Non-pigmented ciliary epithelial cell (primary cell): Measurements from ENCODE around the gene ELL2.

Experiments used
- DNase-seq: peaks from one replicate; pipeline ENCODE4 v3.0.0-alpha.2; 2010; ENCODE audit warnings: low read depth

The ELL2 gene

DNA sequence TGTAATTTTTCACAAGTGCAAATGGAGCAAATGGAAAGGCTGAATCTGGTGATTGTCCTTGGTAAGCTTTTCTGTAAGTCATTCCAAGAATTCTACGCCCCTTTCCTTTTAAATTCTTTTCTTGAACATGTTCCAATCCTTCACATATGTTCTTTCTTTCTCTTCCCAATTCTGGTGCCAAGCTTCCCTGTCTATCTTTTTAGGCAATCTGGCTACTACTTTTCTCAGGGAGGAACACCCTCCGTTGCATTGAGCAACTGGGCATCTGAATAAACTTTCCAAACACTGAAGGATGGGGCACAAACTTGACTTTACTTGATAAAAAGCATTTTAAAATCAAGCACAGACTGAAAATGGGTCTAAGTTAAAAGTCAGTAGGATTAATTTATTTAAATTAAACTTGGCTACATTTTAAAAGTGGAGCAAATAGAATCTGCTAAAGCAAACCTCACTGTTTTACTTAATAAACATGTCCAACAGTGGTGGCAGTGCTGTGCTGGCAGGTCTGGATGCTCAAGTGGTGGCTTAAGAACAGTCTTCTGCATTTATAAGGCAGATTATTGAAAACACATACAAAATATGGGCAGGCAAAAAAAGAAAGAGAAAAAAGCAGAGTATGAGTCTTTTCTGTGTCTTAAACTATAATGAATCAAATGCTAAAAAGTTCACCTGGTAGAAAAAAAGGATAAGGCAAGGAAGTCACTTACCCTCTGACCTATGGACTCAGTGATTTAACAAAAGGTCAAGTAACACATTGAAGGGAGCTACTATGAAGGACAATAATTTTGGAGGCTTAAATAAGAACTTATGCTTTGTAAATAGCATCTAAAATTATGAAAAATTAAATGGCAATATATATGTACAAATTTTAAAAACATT lies 5.4 kb downstream of the ELL2 start:
- DNase-seq, result no peak

DNA sequence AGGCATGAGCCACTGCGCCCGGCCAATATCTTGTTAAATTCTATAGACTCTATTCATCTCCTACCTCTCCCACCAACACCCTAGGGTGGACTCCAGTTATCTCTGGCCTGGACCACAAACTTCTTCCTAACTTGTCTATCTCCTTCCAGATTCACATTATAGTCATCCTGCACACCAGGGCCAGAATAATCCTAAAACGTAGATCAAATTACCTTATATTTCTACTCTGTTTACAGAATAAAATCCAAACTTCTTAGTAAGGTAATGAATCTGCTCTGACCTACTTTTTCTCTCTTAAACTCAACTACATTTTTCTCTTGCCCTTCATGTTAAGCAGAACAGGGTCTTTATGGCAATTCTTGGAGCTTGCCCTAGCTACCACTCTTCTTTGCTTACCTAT lies 6.9 kb downstream of the ELL2 start:
- DNase-seq, result no peak

DNA sequence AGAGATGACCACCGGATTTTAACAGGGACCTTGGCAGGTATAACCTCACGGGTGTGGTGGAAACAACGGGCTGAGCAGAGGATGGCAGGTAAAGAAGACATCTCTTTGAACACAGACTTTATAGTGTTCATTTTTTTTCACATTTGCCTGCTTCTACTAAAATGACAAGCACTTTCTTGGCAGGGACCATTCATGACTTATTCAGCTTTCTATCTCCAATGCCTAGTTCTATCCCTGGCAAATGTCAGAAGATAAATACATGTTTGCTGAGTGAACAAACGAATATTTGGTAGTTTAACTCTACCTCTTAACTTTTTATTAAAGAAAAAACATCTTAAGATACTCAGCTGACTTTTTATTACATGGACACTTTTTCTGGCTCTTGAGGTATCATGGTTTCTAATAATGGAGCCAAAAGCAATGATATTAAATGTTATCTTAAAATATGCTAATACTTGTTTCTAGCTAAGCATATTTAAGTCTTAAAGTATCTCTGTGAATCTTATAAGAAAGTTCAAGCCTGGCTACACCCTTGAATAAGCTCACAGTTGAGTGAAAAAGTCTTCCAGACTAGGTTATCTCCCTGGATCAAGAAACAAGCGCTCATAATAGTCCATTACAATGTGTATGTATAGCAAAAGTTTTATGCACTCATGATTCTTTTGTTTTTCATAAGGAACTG lies 8.5 kb downstream of the ELL2 start:
- no peak for DNase-seq

DNA sequence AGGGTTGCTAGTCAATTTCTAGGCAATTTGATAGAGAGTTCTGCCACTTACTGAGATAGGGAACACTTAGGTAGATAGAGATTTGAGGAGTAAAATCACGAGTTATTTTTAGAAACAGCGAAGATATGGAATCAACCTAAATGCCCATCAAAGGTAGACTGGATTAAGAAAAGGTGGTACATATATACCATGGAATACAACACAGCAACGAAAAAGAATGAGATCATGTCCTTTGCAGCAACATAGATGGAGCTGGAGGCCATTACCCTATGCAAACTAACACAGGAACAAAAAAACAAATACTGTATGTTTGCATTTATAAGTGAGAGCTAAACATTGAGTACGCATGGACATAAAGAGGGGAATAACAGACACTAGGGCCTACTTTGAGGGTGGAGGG lies 9.7 kb downstream of the ELL2 start:
- DNase-seq, result no peak

DNA sequence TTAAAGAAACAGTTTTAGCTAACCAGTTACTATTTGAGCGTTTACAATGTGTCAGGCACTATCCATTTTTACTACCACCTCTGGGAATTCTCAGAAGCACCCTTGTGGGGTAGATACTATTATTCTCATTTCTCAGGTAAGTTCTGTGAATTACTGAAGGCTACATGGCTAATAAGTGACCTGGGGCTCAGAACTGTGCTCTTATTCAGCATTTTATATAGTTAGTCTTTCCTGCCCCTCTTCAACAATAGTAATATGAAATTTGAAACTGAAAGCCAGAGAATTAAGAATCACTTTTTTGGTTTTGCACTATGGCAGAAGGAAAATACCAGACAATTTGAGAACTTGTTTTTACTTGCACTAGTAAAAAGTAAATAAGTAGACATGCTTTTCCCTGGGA lies 11.8 kb downstream of the ELL2 start:
- no peak for DNase-seq

DNA sequence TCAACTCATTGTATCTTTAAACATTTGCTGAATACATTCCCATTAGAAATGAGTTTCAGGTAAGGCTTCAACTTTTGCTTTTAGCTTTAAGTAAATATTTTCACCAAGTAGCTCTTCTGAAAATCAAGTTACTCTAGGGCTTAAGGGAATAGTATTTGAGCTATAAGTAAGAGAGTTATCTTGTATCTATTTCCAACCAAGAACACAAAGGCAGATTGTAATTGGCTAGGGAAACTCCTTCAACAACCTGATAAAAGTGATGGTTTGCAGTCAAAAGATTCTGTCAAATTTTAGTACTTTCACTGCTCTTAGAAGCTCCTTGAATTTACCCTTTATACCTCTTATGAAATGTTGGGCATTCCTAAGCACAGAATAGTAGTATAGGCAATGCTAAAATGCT lies 13.0 kb downstream of the ELL2 start:
- no peak for DNase-seq

DNA sequence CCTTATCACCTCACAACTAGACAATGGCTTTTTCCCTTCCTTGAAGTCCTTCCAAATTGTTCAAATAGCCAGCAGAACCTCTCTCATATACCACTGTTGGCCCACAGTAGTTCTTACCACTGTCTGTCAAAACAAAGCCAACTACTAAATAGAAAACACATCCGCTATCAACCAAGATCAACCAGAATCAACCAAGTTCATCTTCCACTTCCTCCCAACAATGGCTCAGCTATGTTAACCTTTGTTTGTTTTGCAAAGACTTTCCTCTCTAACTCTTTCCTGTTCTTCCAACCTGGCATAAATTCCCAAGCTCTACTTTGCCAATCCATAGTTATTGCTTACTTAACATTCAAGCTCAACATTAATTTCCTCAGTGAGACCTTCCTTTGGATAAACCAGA lies 15.2 kb downstream of the ELL2 start:
- no peak for DNase-seq

DNA sequence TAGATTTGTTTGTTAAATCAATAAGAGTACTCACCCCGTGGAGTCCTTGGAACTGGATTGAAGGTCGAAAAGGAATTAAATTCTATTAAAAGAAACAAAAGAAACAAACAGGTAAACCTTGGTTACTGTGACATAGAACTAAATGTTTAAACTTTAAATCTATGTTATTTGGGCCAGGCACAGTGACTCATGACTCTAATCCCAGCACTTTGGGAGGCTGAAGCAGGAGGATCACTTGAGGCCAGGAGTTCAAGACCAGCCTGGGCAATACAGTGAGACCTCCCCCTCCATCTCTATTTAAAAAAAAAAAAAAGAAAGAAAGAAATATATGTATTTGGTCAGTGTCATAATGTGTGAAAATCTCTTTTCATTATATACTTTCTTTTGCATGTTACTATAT lies 18.7 kb downstream of the ELL2 start:
- DNase-seq, result no peak

DNA sequence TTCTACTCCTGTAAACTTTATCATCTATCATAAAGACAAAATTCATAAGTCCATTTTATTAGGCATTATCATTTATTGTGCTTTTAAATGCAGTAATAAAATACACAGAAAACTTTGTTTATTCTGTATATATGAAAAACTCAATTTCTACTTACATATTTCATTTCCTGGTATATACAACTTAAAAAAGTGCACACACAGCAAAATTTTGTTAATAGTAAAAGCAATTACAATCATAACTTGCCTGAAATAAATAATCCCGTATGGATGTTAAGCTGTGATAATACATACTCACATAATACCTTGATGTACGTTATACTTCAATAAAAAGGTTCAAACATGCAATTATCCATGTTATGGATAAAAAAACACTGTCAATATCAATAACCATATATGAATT lies 19.2 kb downstream of the ELL2 start:
- DNase-seq, result no peak

DNA sequence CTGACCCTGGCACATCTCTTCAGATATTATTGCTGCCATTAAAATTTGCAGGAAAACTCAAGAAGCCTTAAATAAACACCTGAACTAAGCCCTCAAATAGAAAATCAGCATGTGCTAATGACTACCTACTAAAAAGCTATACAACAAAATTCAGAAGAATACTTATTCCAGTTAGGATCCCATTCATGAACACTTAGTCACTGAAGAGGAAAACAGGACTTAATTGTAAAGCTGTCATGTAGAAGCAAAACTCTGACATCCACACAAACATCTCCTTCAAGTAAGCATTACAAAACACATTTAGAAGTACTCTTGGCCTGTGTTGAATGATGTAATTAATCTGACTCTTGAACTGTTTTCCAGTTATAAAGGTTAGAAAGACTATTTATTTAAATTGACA lies 19.9 kb downstream of the ELL2 start:
- no peak for DNase-seq

DNA sequence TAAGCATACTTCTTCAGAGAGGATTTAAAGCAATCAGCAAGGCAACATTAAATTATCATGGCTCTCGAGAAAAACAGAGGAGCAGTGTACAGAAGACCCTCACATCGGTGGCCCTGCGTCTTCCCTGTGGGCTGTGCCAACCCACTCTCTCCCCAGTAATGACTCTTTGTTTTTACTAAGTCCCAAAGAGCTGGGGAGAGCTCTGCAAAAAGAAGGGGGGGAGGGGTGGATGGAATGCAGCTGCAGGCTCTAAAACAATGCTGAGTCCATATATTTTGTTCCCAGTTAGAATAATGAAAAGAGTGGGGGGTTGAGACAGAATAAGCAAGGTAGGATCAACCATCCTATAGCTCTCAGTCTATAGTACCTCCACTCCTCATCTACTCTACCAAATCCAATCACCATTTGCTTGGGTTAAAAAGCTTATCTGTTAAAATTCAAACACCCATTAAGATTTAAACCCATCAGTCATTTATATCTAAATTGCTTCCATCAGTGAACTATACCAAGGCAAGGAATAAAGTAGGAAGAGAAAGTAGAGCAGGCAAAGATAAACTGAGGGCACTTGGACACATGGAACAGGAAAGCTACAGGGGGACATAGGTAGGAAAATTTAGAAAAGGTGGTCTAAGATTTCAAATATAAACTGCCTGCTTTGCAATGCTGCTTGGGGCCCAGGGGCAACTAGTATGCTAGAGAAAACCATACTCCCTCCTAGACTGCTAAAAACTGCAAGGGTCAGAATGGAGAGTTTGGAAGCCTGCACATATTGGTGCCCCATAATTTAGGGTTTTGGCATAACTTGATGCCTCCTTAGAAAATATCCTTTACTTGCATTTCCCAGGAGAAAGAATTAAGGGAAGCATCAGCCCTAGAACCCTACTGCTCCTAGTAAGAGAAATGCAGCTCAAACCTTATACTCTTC lies 20.6 kb downstream of the ELL2 start:
- no peak for DNase-seq

DNA sequence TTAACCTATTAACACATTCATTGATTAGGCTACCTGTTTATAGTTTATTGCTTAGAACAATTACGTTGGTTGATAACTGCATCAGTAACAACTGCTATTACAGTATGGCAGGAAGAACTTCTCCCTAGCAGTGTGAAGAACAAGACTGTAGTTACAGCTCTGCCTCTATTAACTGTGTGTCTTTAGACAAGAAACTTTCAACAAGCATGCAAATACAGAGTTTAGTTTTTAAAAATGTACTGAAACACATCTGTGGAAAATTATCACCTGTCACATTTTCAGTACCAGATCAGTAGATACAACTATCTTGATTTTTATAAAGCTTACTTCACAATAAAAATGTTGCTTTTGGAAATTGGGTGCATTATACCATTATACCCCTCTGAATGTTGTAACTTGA lies 22.2 kb downstream of the ELL2 start:
- DNase-seq, result no peak

DNA sequence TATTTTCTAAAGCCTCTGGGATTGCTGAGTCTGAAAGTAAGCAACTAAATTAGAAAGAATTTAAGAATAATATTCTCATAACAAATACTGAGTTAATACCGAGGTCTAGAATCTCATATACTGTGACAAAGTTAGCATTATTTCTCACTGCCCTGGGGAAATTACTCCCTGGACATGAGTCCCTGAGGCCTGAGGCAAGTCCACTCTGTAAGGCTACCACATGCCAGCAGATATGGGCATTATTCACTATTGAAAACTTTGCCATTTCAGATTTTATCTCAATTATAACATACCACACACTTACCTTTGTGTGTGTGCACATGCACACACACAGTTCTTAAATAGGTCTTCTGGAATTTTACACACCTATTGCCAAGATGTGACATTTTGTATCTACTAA lies 22.9 kb downstream of the ELL2 start:
- DNase-seq, result no peak

DNA sequence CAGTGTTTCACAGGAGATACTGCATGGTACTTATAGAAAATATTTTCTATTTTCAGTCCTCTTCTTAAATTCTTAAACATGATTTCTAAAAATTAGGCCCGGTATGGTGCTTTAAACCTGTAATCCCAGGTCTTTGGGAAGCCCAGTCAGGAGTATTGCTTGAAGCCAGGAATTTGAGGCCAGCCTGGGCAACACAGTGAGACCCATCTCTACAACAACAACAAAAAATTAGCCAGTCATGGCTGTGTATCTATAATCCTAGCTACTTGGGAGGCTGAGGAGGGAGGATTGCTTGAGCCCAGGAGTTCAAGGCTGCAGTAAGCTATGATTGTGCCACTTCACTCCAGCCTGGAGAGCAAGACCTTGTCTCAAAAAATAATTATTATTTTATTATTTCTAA lies 23.3 kb downstream of the ELL2 start:
- DNase-seq, result no peak

DNA sequence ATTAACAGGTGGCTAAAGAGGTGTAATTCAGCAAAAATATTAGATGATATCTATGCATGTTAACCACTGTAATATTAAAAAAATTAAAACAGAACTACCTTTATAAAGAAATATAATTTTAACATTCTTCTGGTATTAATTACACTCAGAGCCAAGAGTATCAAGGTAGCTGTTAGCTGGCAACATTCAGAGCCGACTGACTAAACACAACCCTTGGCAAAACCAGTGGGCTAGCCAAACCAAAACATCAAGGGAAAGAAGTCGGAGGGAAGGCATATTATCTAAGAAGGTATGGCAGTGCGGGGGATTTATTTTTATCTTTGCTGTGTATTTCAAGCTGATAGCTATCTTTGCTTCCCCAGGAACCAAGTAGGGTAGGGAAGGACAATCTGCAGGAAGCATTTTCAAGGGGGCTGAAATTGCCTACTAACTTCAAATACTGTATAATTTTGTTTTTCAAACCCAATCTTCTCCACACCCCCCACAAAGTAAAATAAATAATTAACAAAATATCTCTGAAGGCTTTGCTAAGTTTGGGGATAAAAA lies 24.0 kb downstream of the ELL2 start:
- DNase-seq, result no peak

DNA sequence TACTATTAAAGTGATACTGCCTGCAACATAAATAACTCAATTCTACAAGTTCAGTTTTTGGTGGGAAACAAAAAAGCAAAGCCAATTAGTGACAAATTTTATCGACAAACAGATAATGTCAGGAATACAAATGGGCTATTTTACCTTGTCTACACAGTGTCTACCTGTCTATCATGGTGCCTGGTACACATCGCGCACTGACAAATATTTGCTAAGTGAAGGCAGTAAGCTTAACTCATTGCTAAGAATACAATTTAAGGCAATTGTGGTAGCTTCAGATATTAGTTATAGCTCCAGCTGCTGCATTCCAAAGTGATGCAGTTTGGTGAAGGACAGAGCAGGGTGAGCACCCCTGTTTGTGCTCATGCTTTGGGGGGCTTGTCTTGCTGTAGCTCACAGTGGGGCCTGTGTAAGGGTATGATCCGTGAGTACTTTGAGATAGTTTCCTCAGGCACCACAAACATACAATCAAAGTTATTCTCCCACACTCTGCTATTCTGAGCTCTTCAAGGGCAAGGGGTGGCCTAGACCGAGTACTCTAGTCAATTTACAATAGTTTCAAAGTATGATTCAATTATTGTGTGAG lies 24.7 kb downstream of the ELL2 start:
- DNase-seq, result no peak

DNA sequence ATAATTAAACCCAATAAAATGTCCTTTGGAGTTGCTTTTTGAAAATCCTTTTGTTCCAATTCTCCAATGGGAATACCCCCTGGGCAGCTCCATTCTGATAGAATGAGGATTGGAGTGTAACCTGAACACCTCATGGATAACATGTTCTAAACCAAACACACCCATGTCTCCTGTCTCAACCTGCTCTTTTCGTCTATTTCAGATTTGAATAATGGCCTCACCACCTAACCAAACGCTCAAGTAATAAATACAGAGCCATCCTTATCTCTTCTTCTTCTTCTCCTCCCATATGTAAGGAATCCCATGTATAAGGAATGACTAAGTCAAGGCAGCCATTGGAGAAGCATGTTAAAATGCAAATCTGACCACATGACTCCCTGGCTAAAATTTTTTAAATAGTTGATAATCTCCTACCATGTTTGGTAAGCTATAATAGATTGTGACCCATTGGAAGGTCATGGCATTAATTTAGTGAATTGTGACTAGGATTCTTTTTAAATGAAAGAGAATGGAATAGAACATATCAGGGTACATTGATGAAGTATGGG lies 26.0 kb downstream of the ELL2 start:
- no peak for DNase-seq

DNA sequence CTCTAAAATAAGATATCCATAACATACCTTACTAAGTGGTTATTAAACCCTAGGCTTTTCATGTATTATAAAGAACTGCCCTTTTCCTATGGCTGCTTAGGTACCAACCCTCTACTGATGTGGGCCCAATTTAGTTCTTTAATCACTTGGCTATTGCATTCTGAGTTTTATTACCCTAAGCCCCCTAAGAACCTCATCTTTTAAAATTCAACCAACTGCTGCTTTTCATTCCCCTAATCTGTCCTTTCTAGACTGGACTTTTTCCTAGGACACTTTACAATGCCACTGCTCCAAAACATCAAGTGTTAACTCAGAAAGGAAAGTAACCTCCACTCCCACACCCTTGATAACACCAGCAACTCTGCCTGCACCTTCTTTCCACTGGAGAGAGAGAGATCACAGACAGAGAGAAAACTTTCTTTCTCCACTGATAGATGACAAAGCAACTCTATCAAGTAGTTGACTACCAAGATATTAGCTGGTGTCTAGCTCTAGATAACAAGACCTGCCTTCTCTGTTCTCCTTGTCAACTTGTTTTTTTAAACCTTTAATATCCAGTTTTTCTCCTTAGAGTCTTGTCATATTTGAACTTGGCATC lies 27.3 kb downstream of the ELL2 start:
- no peak for DNase-seq

DNA sequence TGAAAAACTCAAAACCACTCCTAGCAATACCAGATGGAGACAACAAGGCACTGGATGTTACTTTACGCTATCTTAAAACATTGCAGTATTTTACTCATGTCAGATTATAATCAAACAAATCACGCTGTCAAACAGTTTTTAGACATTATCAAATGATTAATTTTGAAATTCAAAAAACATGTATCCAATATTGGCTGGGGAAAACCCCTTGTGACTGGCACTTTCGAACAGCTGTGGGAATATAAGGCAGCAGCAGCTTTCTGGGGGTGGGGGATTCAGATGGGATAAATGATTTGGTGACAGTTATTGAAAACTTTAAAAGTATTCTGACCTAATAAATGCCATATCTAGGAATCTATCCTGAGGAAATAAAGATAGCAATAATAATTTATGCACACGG lies 28.7 kb downstream of the ELL2 start:
- DNase-seq, result no peak

DNA sequence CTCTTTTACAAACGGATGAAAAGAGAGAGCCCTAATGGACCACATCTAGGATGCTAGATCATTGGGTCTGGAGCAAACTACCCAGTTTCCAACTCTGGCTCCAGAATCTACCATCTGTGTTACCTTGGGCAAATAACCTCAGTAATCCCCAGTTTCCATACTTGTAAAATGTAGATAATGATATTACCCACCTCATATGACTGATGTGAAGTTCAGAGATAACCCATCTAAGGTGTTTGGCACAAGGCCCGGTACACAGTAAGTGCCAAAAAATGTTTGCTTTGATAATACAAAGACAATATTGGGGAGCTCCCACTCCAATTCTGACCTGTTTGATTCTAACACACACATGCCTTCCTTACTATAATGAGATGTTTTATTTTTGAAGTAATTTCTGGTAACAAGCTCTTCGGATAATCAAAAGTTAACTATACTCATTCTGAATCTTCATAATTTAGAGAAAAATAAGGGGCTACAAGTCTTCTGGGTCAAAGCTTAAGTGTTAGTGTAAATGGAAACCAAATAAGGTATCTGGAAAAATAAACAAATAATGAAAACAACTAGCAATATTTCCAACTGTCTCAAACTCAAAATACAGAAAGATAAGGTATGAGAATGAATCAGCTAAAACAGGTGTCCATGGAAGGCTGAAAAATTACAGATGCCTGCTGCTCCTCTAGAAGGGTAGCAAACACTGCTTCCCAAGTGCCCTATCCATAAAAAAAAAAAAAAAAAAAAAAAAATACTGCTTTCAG lies 30.4 kb downstream of the ELL2 start:
- DNase-seq, result no peak
